ENCODE results near the gene SNX8.

Gene SNX8

GRCh38 chr7:2242541-2243429, 71.5 kb downstream of the SNX8 start:
- DNase-seq (ENCODE audit: low spot score): peak; percentile 1

GRCh38 chr7:2241580-2242540, 72.4 kb downstream of the SNX8 start, which contains the start of the genes MRM2 and NUDT1:
TSS of gene MRM2 (minus strand) at chr7:2242205. CDS start at chr7:2242169, 36 bp downstream.
TSS of gene NUDT1 (plus strand) at chr7:2242226. CDS start at chr7:2244575, 2,349 bp downstream.
- peak; percentile 67 for DNase-seq (ENCODE audit: low spot score)

GRCh38 chr7:2239242-2239641, 75.0 kb downstream of the SNX8 start:
- DNase-seq (ENCODE audit: low spot score): no peak

GRCh38 chr7:2237109-2237602, 77.1 kb downstream of the SNX8 start:
- DNase-seq (ENCODE audit: low spot score): peak; percentile 2

GRCh38 chr7:2233926-2234325, 80.3 kb downstream of the SNX8 start:
- DNase-seq (ENCODE audit: low spot score): no peak

- DNase-seq (ENCODE audit: low spot score): peak; percentile 89
Observed at GRCh38 chr7:2232766-2233520, 81.3 kb downstream of the SNX8 start, which contains the start of gene MAD1L1. TSS of gene MAD1L1 (minus strand) at chr7:2232945. CDS start at chr7:2230133, 2,812 bp downstream.

GRCh38 chr7:2231992-2232765, 82.1 kb downstream of the SNX8 start:
- DNase-seq (ENCODE audit: low spot score): peak; percentile 1

- DNase-seq (ENCODE audit: low spot score): no peak
Observed at GRCh38 chr7:2230882-2231281, 83.4 kb downstream of the SNX8 start.

- no peak for DNase-seq (ENCODE audit: low spot score)
Observed at GRCh38 chr7:2230226-2230625, 84.0 kb downstream of the SNX8 start.

GRCh38 chr7:2229467-2229866, 84.8 kb downstream of the SNX8 start:
- no peak for DNase-seq (ENCODE audit: low spot score)

- no peak for DNase-seq (ENCODE audit: low spot score)
Observed at GRCh38 chr7:2228921-2229320, 85.3 kb downstream of the SNX8 start.

GRCh38 chr7:2227699-2228098, 86.5 kb downstream of the SNX8 start:
- DNase-seq (ENCODE audit: low spot score): no peak

- no peak for DNase-seq (ENCODE audit: low spot score)
Observed at GRCh38 chr7:2225830-2226229, 88.4 kb downstream of the SNX8 start.

GRCh38 chr7:2225336-2225735, 88.9 kb downstream of the SNX8 start:
- DNase-seq (ENCODE audit: low spot score): no peak

- DNase-seq (ENCODE audit: low spot score): no peak
Observed at GRCh38 chr7:2224934-2225333, 89.3 kb downstream of the SNX8 start.

- no peak for DNase-seq (ENCODE audit: low spot score)
Observed at GRCh38 chr7:2224491-2224928, 89.7 kb downstream of the SNX8 start.

- DNase-seq (ENCODE audit: low spot score): no peak
Observed at GRCh38 chr7:2223321-2223720, 90.9 kb downstream of the SNX8 start.

- DNase-seq (ENCODE audit: low spot score): no peak
Observed at GRCh38 chr7:2222516-2222915, 91.7 kb downstream of the SNX8 start.

GRCh38 chr7:2220954-2221353, 93.3 kb downstream of the SNX8 start:
- no peak for DNase-seq (ENCODE audit: low spot score)

- no peak for DNase-seq (ENCODE audit: low spot score)
Observed at GRCh38 chr7:2220506-2220905, 93.7 kb downstream of the SNX8 start.

- DNase-seq (ENCODE audit: low spot score): no peak
Observed at GRCh38 chr7:2220030-2220429, 94.2 kb downstream of the SNX8 start.

Data from CD4-positive, alpha-beta T cell treated with Interleukin-2 at 100 ng/mL for 4 hours (primary cell).